GM23248 (cell line): Measurements from ENCODE around the gene ZNF770.

Experiments used
- EZH2 ChIP-seq: fragments of 200-600 bp; sonication (generic); IDR thresholded peaks from 2 replicates; pipeline ENCODE4 v1.6.1; 2018; ENCODE audit warnings: antibody characterized with exemption, mild to moderate bottlenecking; ENCODE audit not compliant: insufficient read depth, poor library complexity, severe bottlenecking
- EZH2phosphoT487 ChIP-seq: fragments of 200-600 bp; sonication (generic); IDR thresholded peaks from 2 replicates; pipeline ENCODE4 v1.6.1; 2018; ENCODE audit warnings: antibody characterized with exemption, moderate library complexity, mild to moderate bottlenecking, low read depth; ENCODE audit not compliant: insufficient read depth

- TF ChIP-seq EZH2phosphoT487 = no peak
- no peak for TF ChIP-seq EZH2
Observed at GRCh38 chr15:34993412-34993811, 5.3 kb upstream of the ZNF770 start.
